ENCODE measurements around the gene SLC35F1.

SLC35F1 gene

GRCh38 chr6:117938311-117938995, 31.4 kb downstream of the SLC35F1 start:
- no peak for FAIRE-seq
- TF ChIP-seq, protein P1, sequence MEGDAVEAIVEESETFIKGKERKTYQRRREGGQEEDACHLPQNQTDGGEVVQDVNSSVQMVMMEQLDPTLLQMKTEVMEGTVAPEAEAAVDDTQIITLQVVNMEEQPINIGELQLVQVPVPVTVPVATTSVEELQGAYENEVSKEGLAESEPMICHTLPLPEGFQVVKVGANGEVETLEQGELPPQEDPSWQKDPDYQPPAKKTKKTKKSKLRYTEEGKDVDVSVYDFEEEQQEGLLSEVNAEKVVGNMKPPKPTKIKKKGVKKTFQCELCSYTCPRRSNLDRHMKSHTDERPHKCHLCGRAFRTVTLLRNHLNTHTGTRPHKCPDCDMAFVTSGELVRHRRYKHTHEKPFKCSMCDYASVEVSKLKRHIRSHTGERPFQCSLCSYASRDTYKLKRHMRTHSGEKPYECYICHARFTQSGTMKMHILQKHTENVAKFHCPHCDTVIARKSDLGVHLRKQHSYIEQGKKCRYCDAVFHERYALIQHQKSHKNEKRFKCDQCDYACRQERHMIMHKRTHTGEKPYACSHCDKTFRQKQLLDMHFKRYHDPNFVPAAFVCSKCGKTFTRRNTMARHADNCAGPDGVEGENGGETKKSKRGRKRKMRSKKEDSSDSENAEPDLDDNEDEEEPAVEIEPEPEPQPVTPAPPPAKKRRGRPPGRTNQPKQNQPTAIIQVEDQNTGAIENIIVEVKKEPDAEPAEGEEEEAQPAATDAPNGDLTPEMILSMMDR (IDR thresholded peaks at IDR 0.05; ENCODE audit: insufficient read depth, missing control alignments): no peak
- DNase-seq (ENCODE audit: insufficient read length, low spot score): no peak

GRCh38 chr6:117947234-117947633, 40.2 kb downstream of the SLC35F1 start:
- no peak for FAIRE-seq
- DNase-seq (ENCODE audit: insufficient read length, low spot score): no peak

DNA sequence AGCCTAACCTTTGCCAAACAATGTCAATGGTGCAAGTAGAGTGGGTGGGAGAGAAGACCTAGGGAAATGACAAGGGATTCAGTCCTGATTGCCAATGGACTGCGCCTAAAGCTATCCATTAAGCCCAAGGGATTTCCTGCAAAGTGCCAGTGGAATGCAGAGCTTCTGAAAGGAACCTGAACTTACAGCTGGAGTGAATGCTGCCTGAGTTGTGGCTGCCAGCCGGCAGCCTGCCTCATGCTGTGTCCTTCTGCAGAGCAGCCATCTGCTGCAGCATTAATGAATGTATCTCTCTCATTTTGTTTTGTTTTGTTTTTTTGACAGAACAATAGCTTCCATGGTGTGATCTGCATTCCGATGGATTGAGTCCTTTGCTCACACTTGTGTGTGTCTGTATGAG, 44.7 kb downstream of the SLC35F1 start:
- TF ChIP-seq, protein P1 (IDR thresholded peaks at IDR 0.05; ENCODE audit: insufficient read depth, missing control alignments): no peak
- DNase-seq (ENCODE audit: insufficient read length, low spot score) (no peak), FAIRE-seq (no peak)

More at GRCh38 chr6:117947234-117947633, 40.2 kb downstream of the SLC35F1 start:
- TF ChIP-seq, protein P1 (IDR thresholded peaks at IDR 0.05; ENCODE audit: insufficient read depth, missing control alignments): no peak

GRCh38 chr6:117955684-117956256, 48.7 kb downstream of the SLC35F1 start:
- FAIRE-seq: no peak
- no peak for DNase-seq (ENCODE audit: insufficient read length, low spot score)
- TF ChIP-seq, protein P1 (IDR thresholded peaks at IDR 0.05; ENCODE audit: insufficient read depth, missing control alignments): no peak

- DNase-seq (ENCODE audit: insufficient read length, low spot score) (no peak), FAIRE-seq (no peak)
- TF ChIP-seq, protein P1 (IDR thresholded peaks at IDR 0.05; ENCODE audit: insufficient read depth, missing control alignments): no peak
Measured at GRCh38 chr6:117956386-117956785, 49.3 kb downstream of the SLC35F1 start.

DNA sequence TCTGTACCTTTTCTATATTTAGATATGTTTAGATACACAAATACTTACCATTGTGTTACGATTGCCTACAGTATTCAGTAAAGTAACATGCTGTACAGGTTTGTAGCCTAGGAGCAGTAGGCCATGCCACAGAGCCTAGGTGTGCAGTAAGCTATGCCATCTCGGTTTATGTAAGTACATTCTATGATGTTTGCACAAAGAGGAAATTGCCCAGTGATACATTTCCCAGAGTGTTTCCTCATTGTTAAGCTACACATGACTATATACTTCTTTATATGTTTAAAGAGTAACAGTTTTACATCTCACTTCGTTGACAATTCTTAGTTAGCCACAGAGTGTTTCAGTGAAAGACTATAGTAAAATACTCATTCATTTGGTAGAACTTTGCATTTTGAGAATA, 51.5 kb downstream of the SLC35F1 start:
- FAIRE-seq (no peak), DNase-seq (ENCODE audit: insufficient read length, low spot score) (no peak)
- TF ChIP-seq, protein P1 (IDR thresholded peaks at IDR 0.05; ENCODE audit: insufficient read depth, missing control alignments): no peak

GRCh38 chr6:117960877-117961276, 53.8 kb downstream of the SLC35F1 start:
- TF ChIP-seq, protein P1 (IDR thresholded peaks at IDR 0.05; ENCODE audit: insufficient read depth, missing control alignments): no peak
- FAIRE-seq (no peak), DNase-seq (ENCODE audit: insufficient read length, low spot score) (no peak)
